Right cardiac atrium (tissue), 5 donors: ENCODE results near the gene STEEP1. TPM values are rescaled to one million over a fixed set of nuclear protein-coding genes. Genes with fewer than 3 reads are reported as not detected.
"Not testable (repeated sequence)": the region's sequence is repeated elsewhere in the genome, so short reads cannot be mapped to it uniquely, and the experiment has no call there.

Source experiments
- ATAC-seq, 2 donors: fragments of 200-7000 bp; cut with Tn5 transposase; one replicate each; pipeline versions ENCODE4 v1.8.0 to v1.9.1; 2020; ENCODE audit warnings: moderate library complexity in 2 of 2, mild to moderate bottlenecking in 1 of 2
- DNase-seq, 3 donors: peaks; one replicate each; pipeline ENCODE4 v3.0.0-alpha.2; 2020
- H3K27ac ChIP-seq: one replicate; pipeline ENCODE4 v1.5.1; 2013; ENCODE audit warnings: mild to moderate bottlenecking, low read length, control low read depth, moderate library complexity
- H3K27me3 ChIP-seq: one replicate; pipeline ENCODE4 v1.6.1; 2013; ENCODE audit not compliant: control insufficient read depth, insufficient read depth
- H3K4me1 ChIP-seq: one replicate; pipeline ENCODE4 v1.6.1; 2013; ENCODE audit warnings: low read length; ENCODE audit not compliant: control insufficient read depth, insufficient read depth
- H3K4me3 ChIP-seq: one replicate; pipeline ENCODE4 v1.5.1; 2013; ENCODE audit warnings: low read length, control low read depth
- H3K9me3 ChIP-seq: one replicate; pipeline ENCODE4 v1.6.1; 2013; ENCODE audit warnings: low read length; ENCODE audit not compliant: control insufficient read depth
- WGBS: extraction: QIAGEN DNeasy Blood & Tissue Kit; methylation state at CpG from one replicate; pipeline ENCODE4 v1.1.7; 2013; 5-methylcytosine and 5-hydroxymethylcytosine counted together
- intact Hi-C, 4 donors: fragments of 100-400 bp; cut with DNase I; formaldehyde crosslinking; loops; one replicate each; pipeline versions ENCODE4 v1.11.0 to v1.14.0; 2022 to 2023
- polyA plus RNA-seq: library from polyadenylated mRNA; stranded (reverse); fragments of 200-250 nt; gene quantifications from one replicate; pipeline ENCODE4 v1.2.3, GENCODE V29; 2013
- total RNA-seq, 4 donors: library from RNA; stranded (reverse); fragmentation: NEBNext Ultra II Directional; extraction: Animal tissue kit (Norgen Biotek cat#: 25700); gene quantifications; one replicate each; pipeline ENCODE4 v1.2.1, GENCODE V29; 2021
- donor health status: healthy with polysubstance abuse.
- donor health status: DM: no; HTN: yes; CAD: no.
- donor health status: DM: no; HTN: no; CAD: no.
- donor health status: DM: no; HTN: yes; CAD: no; lungs with severe emphysema.
- donor health status: DM: yes; HTN: yes; CAD: no.

The STEEP1 gene
- total and polyA plus RNA-seq, 5 donors = 13.6 to 17.4 (median 16.6) TPM

DNA sequence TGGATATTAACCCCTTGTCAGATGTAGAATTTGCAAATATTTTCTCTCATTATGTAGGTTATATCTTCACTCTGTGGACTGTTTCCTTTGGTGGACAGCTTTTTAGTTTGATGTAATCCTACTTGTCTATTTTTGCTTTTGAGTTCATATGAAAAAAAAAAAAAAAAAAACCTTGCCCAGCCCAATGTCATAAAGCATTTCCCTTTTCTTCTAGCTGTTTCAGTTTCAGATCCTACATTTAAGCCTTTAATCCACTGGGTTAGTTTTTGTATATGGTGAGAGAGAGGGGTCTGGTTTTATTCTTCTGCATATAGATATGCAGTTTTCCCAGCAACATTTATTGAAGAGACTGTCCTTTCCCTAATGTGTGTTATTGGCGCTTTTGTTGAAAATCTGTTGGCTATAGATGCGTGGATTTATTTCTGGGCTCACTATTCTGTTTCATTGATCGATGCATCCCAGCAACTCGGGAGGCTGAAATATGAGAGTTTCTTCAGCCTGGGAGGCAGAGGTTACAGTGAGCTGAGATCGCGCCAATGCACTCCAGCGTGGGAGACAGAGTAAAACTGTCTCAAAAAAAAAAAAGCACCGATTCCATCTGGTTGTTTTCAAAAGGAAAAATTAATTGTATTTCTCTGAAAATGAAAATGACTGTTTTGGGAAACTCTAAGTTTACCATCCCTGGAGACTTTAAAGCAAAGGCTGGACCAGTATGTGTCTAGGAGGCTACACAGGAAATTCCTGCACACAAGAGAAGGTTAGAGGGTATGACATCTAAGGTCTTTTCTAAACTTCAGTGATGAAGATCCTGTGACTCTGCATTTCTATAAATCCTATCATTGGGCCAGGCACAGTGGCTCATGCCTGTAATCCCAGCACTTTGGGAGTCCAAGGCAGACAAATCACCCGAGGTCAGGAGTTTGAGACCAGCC, 35.6 kb downstream of the STEEP1 start:
- intact Hi-C loops = no loop called here
- no peak for ATAC-seq
- H3K27me3 ChIP-seq = no peaks in the 10 kb centered on the region

DNA sequence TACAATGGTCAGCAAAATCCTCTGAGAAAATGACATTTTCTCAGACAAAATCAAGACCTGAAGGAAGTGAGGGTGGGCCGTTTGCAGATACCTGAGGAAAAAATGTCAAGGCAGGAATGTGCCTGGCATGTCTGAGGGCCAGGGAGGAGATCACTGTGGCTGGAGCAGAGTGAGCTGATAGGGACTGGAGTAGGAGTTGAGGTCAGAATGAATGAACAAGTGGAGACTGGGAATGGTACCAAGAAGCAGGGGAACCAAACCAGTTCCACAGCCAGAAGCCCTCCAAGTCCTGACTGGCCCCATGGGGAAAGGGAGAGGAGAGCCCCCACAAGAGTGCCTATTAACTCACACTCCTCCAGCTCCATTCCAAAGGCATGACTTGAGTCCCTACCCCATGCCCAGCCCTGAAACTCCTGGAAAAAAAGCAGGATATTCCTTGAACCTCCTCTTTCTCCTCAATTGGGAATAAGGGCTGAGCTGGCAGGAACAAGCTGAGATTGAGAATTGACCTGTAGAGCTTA, 41.5 kb downstream of the STEEP1 start:
- ATAC-seq (no peak), DNase-seq (no peak)
- Histone ChIP-seq H3K4me3 (no peak overlapping the region), H3K27me3 (no peaks in the 10 kb centered on the region), H3K4me1 (no peaks in the 10 kb centered on the region), H3K9me3 (no peaks in the 10 kb centered on the region), H3K27ac (no peak overlapping the region)
- 42% methylated on average over 1 of the region's 1 CpG for WGBS
- intact Hi-C loops = no loop called here

More for the DNA sequence above, 35.6 kb downstream of the STEEP1 start:
- no peaks in the 10 kb centered on the region for H3K4me1 ChIP-seq
- DNase-seq = no peak
- H3K9me3 ChIP-seq = no peaks in the 10 kb centered on the region
- no peak overlapping the region for H3K27ac ChIP-seq
- WGBS = 67% methylated on average over 9 of the region's 9 CpGs
- no peak overlapping the region for H3K4me3 ChIP-seq

GRCh38 chrX:119521246-119521645, 44.0 kb downstream of the STEEP1 start:
- no peaks in the 10 kb centered on the region for H3K4me1 ChIP-seq
- whole genome bisulfite sequencing = 89% methylated on average over 6 of the region's 6 CpGs

GRCh38 chrX:119518371-119518770, 46.8 kb downstream of the STEEP1 start:
- no peak for DNase-seq
- no peaks in the 10 kb centered on the region for H3K4me1 ChIP-seq
- no peaks in the 10 kb centered on the region for H3K27me3 ChIP-seq
- H3K4me3 ChIP-seq = no peak overlapping the region
- H3K9me3 ChIP-seq = no peaks in the 10 kb centered on the region
- ATAC-seq = no peak
- intact Hi-C loops = loop anchor here in 2 of 4 donors (10.0 kb wide), 2 partner anchors 176 to 216 kb away; partner anchors contain the start of gene SEPTIN6 (in 1 of the 2)
- WGBS = 57% methylated on average over 4 of the region's 4 CpGs
- no peak overlapping the region for H3K27ac ChIP-seq

More at GRCh38 chrX:119521246-119521645, 44.0 kb downstream of the STEEP1 start:
- Histone ChIP-seq H3K9me3 (no peaks in the 10 kb centered on the region), H3K27me3 (no peaks in the 10 kb centered on the region), H3K27ac (no peak overlapping the region), H3K4me3 (no peak overlapping the region)
- intact Hi-C loops = no loop called here
- no peak for ATAC-seq
- DNase-seq = no peak

- ATAC-seq = peak; percentile 71 to 72
- no peak overlapping the region for H3K4me3 ChIP-seq
- H3K4me1 ChIP-seq = no peaks in the 10 kb centered on the region
- no peaks in the 10 kb centered on the region for H3K9me3 ChIP-seq
- DNase-seq = peak in 1 of 3 donors; percentile 37
- H3K27ac ChIP-seq = no peak overlapping the region
- intact Hi-C loops = loop anchor here in 2 of 4 donors (10.0 kb wide), 2 partner anchors 179 to 219 kb away; partner anchors contain the start of gene SEPTIN6 (in 1 of the 2)
- 31% methylated on average over 5 of the region's 5 CpGs for WGBS
- no peaks in the 10 kb centered on the region for H3K27me3 ChIP-seq
Measured at GRCh38 chrX:119516157-119516702, 49.0 kb downstream of the STEEP1 start.

DNA sequence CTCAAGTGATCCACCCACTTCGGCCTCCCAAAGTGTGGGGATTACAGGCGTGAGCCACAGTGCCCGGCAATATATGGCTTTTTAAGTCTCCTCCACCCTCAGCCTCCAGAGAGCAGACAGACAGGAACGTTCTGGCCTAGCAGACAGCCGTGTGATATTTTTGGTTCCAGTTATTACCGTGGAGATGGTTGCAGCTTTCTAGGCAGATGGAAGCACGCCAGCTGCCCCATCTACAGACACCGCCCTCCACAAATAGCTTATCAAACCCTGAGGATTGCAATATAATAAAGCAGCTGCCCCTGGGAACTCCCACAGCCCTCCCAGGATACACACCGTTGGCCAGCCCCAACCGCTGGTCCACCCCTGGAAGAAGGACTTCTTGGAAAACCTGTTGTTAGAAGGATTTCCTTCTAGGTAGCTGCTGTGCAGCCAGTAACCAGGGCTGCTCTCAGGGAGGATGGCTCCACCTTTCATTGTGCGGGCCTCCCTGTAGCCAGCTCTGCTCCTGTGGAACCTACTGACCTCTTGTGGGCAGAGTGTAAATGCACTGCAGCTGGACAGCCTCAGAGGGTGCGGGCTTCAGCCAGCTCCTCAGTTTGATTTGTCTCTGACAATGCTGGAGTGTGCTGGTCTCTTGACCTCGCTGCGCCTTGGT, 52.9 kb downstream of the STEEP1 start:
- intact Hi-C loops = loop anchor here in 2 of 4 donors (10.0 kb wide), 2 partner anchors 183 to 223 kb away; partner anchors contain the start of gene SEPTIN6 (in 1 of the 2)
- Histone ChIP-seq H3K27ac (no peak overlapping the region), H3K27me3 (no peaks in the 10 kb centered on the region), H3K4me3 (no peak overlapping the region), H3K4me1 (no peaks in the 10 kb centered on the region), H3K9me3 (no peaks in the 10 kb centered on the region)
- ATAC-seq (peak; percentile 94 to 97), DNase-seq (peak; percentile 31 to 69 (median 62))
- 35% methylated on average over 14 of the region's 14 CpGs for WGBS

GRCh38 chrX:119507206-119507605, 58.0 kb downstream of the STEEP1 start:
- H3K4me1 ChIP-seq = peaks cover 10% of the 10 kb centered on the region
- intact Hi-C loops = no loop called here
- 71% methylated on average over 6 of the region's 6 CpGs for WGBS

DNA sequence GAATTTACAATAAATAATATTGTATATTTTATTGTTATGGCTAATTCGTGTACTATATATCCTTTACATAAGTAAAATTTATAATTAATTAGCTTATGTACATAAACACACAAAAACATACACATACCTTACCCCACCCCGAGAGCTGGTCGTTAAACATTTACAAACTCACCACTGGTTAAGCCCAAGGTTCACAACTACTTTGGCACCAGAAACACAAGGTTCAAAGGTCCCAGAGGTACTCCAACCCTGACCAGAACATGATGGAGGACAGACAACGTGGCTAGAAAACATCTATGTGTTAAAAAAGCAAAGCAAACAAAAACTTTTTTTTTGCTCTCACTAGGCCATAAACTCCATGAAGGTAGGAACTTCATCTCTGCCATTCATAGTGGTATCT, 59.3 kb downstream of the STEEP1 start:
- Histone ChIP-seq H3K9me3 (no peaks in the 10 kb centered on the region), H3K4me1 (peaks cover 10% of the 10 kb centered on the region), H3K4me3 (no peak overlapping the region), H3K27me3 (no peaks in the 10 kb centered on the region), H3K27ac (no peak overlapping the region)
- DNase-seq (no peak), ATAC-seq (no peak)
- 90% methylated on average over 4 of the region's 4 CpGs for WGBS
- intact Hi-C loops = no loop called here

More at GRCh38 chrX:119507206-119507605, 58.0 kb downstream of the STEEP1 start:
- no peaks in the 10 kb centered on the region for H3K9me3 ChIP-seq
- H3K27ac ChIP-seq = no peak overlapping the region
- DNase-seq (no peak), ATAC-seq (no peak)
- H3K27me3 ChIP-seq = no peaks in the 10 kb centered on the region
- no peak overlapping the region for H3K4me3 ChIP-seq

DNA sequence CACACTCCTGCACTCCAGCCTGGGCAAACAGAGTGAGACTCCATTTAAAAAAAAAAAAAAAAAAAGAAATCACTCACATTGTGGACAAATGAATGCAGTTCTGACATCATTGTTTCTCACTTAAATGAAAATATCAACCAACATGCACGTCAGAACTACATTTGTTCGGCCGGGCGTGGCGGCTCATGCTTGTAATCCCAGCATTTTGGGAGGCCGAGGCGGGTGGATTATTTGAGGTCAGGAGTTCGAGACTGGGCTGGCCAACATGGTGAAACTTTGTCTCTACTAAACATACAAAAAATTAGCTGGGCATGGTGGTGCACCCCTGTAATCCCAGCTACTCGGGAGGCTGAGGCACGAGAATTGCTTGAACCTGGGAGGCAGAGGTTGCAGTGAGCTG, 60.1 kb downstream of the STEEP1 start:
- ATAC-seq, H3K4me1 ChIP-seq, H3K9me3 ChIP-seq, H3K27ac ChIP-seq, H3K27me3 ChIP-seq, intact Hi-C loops, DNase-seq, H3K4me3 ChIP-seq: not testable (repeated sequence)
- WGBS = 94% methylated on average over 10 of the region's 10 CpGs

DNA sequence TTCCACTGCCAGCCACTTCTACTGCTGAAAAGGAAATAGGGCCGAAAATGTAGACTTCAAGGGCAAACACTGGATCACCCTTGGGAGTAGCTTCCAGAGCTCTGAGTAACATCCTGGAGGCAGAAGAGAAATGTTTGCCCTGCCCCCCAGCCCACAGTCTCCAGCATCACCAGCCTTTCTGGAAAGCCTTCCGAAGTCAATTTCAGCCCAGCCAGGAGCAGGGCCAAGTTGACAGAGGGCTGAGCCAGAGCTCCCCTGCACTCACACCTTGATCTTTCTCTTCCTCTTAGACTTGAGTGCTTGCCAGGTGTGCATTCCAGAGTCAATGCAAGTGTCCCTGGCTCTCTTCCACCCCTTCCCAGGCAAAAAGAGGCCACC, 61.7 kb downstream of the STEEP1 start:
- no peak for DNase-seq
- Histone ChIP-seq H3K27me3 (no peaks in the 10 kb centered on the region), H3K27ac (no peak overlapping the region), H3K4me3 (no peak overlapping the region), H3K9me3 (no peaks in the 10 kb centered on the region), H3K4me1 (peaks cover 10% of the 10 kb centered on the region)
- WGBS = 12% methylated on average over 2 of the region's 2 CpGs
- ATAC-seq = peak; percentile 14 to 63
- intact Hi-C loops = no loop called here
